Left forelimb (tissue), 1 donor: ENCODE data around the gene PHLDB2.
A peak's percentile ranks its signal among the peaks of the same experiment; 100 is the strongest.
"Not testable (repeated sequence)": the region's sequence is repeated elsewhere in the genome, so short reads cannot be mapped to it uniquely, and the experiment has no call there.

Experiments
- DNase-seq: peaks from one replicate; pipeline ENCODE4 v3.0.0-alpha.2; 2018; ENCODE audit warnings: low spot score

PHLDB2 gene

DNA sequence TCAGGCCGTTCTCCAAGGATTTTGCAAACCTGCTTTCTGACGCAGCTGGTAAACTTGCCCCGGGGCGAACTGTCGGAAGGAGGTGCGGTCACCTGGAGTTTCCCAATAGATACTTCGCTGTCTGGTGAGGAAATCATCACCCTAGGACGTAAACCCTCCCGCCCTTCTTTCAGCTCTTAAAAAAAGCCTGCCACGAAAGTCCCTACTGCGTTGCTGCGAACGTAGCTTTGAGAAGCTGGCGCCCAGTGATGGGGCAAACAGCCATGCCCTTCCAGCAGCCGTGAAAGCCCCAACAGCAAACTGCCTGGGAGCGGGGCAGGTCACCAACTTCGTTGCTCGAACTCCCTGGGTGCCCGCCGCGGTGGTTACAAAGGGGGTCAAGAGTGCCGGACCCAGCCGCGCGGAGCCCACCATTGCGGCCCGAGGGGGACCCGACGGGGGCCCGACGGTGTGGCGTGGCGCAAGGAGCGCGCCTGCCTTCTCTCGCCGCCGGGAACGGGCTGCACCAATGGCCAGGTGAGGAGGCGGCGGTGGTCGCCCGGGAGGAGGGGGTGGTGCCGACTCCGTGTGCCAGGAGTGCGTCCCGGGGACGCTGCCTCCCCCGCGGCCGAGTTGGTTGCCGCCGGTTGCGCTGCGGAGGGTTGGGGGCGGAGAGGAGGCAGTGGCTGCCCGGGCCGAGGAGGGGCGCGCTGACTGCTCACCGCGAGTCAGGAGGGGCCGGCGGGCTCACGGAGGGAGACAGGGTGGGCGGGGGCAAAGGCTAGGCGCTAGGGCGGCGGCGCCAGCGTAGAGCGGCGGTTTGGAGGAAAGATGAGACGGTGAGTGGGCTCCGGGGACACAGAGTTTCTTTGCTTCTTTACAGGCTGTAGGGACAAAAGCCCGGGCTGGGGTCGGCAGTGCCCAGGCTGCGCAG is at the start of gene PHLDB2:
PHLDB2 (plus strand) TSS at position 205 of the 913 bp plus-strand sequence. CDS start 24,813 bp downstream, outside the sequence.
- DNase-seq, result peak; percentile 88

GRCh38 chr3:111810909-111811308 is 48.2 kb upstream of the PHLDB2 start:
- DNase-seq, result no peak

- no peak for DNase-seq
Observed at GRCh38 chr3:111811811-111812210, 47.3 kb upstream of the PHLDB2 start.

GRCh38 chr3:111812701-111813100 is 46.4 kb upstream of the PHLDB2 start:
- DNase-seq, result no peak

DNA sequence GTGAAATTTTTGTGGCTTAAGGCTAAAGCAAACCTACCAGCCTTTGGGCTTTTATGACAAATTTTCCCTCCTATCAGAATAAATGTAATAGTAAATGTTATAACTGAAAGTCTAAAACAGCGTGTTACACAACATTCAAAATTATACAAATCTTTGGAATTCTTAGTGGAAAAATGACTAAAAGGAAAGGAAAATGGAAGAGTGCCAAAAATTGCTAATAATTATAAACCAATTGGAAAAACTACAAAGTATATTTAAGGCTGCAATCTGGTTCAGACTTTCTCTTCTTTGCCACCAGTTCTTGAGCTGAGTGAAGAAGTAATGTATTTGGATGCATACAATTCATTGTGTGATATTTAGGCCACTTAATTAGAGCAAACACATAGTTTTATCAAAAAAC is 45.6 kb upstream of the PHLDB2 start:
- no peak for DNase-seq

DNA sequence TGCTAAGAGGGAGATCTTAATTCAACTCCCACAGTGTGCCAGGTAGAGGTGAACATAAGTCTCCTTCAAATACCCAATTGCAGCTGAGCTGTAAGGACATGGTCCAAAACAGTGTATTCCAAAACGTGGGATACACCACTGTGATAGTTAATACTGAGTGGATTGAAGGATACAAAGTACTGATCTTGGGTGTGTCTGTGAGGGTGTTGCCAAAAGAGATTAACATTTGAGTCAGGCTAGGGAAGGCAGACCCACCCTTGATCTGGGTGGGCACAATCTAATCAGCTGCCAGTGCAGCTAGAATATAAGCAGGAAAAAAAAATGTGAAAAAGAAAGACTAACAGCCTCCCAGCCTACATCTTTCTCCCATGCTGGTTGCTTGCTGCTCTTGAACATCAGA is 45.1 kb upstream of the PHLDB2 start:
- no peak for DNase-seq

- not testable (repeated sequence) for DNase-seq
Observed at GRCh38 chr3:111816771-111817170, 42.3 kb upstream of the PHLDB2 start.

- no peak for DNase-seq
Observed at GRCh38 chr3:111819927-111820326, 39.1 kb upstream of the PHLDB2 start.

GRCh38 chr3:111820651-111821050 is 38.4 kb upstream of the PHLDB2 start:
- DNase-seq, result no peak

GRCh38 chr3:111821891-111822290 is 37.2 kb upstream of the PHLDB2 start:
- DNase-seq, result no peak

DNA sequence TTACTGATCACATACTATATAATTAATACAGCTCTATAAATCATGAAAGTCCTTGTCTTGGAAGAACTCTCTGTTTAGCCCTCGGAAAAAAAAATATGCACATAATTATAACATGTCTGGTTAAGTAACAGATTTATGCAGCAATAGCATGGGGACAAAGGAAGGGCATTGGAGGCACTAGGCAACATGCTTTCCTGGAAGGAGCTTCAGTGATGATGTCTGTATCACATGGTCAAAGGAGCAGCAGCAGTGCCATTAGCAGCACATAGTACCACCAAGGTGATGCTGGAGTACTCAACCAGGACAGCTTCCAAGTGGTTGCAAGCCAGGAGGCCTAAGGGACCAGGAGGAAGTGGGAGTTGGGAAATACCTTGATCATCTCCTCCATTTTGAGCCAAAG is 36.3 kb upstream of the PHLDB2 start:
- DNase-seq, result no peak

DNA sequence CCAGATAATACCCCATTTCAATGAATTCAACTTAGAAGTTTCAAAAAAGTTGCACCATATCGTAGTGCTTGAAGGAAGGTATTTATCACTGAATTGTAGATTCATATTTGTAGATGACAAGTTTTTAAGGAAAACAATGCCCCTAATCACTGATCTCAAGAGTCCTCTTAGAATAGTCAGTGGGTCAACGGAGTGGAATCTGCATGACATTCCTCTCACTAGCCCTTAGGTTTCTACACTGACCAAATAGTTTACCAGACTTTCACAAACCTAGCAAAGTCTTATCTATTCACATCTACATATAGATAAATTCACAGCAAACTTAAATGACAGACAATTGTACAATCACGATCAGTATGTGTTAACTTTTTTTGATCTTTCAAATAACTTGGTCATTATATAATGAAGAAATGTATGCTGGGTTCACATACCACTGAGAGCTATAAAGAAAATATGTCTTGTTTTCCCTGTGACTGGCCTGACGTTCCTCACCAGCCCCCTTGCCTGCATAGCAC is 35.7 kb upstream of the PHLDB2 start:
- DNase-seq, result no peak

- no peak for DNase-seq
Observed at GRCh38 chr3:111824351-111824750, 34.7 kb upstream of the PHLDB2 start.

DNA sequence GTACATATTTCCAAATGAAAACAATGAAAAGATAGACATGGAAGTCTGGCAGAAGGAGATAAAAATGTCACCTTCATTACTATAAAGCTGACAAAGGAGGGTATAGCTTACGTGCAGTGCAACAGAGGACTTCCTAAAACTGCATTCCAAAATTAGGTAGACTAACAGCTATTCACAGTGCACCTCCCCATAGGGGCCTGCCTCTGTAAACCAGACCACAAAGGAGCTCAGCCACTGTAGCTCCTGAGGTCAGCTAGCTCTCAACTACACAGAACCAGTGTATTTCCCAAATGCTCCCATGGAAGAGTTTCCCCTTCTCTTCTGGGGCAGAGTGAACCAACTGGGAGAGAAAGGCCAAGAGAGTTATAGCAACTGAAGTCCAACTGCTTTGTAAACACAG is 31.2 kb upstream of the PHLDB2 start:
- DNase-seq, result no peak

DNA sequence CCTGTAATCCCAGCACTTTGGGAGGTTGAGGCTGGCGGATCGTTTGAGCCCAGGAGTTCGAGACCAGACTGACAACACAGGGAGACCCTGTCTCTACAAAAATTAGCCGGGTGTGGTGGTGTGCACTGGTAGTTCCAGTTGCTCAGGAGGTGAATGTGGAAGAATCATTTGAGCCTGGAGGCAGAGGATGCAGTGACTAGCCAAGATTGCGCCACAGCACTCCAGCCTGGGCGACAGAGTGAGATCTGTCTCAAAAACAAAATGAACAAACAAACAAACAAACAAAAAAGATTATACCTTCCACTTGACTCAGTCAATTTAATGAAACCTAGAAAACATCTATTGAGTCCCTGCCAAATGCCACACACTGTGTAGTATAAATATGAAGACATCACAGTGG is 30.5 kb upstream of the PHLDB2 start:
- no peak for DNase-seq

GRCh38 chr3:111829023-111829422 is 30.0 kb upstream of the PHLDB2 start:
- no peak for DNase-seq

- no peak for DNase-seq
Observed at GRCh38 chr3:111831840-111832239, 27.2 kb upstream of the PHLDB2 start.

DNA sequence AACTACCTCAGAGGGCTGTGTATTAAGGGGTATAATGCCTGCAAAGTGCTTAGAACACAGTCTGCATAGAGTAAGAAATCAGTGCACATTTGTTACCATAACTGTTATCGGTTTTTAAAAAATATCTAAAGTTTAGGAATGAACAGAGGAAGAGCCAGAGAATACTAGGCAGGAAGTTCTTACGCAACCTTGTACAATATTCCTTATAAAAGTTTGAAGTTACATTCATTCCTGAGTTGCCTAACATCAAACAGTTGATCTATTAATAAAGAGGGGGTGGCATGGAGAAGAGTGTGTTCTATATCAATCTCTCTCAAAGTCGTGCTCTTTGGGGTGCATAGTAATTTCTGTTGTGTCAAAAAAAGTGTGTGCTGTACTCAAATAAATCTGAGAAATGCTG is 22.0 kb upstream of the PHLDB2 start:
- DNase-seq, result no peak

- DNase-seq, result no peak
Observed at GRCh38 chr3:111838133-111838532, 20.9 kb upstream of the PHLDB2 start.

DNA sequence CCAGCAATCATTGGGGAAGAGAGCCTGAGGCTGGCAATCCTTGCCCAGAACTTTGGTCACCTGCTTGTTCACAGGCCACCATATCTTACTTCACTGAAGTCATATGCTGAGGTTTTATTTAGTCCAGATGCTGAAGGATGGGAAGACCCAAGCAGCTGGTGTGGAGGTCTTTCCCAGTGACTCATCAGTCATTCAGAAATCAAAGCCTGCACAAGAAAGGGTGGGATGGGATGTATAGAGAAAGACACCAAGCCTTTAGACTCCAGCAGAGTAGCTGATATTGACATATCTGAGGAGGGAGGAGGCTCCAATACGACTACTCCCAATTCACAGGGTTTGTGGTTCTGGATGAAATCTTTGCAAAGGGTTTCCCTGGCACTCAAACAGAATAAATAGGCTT is 13.0 kb upstream of the PHLDB2 start:
- DNase-seq, result no peak

DNA sequence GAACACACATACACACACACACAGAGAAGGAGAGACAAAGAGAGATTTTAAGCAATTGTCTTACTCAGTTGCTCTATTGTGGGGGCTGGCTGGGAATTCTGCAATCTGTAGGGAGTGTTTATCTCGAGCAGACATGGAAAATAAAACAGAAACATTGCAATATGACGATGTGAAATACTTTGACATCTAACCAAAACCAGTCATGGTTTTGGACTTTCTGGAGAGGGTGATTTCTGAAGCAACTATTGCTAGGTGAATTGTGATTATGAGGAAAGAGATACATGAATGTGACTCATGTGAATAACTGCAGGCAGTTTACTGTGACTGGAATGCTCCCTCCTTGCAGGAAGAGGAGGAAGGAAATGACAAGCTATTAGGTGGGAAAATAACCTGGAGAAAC is 12.3 kb upstream of the PHLDB2 start:
- no peak for DNase-seq

GRCh38 chr3:111848283-111848682 is 10.8 kb upstream of the PHLDB2 start:
- no peak for DNase-seq

DNA sequence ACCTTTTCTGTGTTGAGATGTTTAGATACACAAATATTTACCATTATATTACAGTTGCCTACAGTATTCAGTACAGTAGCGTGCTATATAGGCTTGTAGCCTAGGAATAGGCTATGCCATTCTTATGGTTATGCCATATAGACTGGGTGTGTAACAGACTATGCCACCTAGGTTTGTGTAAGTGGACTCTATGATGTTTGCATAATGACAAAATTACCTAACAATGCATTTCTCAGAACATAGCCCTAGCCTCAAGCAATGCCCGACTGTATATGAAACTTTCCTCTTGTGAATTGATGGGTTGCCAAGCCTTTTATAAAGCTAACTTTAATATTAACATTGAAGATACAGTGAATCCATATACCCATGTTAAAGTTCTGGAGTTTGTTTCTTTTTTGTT is 10.3 kb upstream of the PHLDB2 start:
- no peak for DNase-seq

DNA sequence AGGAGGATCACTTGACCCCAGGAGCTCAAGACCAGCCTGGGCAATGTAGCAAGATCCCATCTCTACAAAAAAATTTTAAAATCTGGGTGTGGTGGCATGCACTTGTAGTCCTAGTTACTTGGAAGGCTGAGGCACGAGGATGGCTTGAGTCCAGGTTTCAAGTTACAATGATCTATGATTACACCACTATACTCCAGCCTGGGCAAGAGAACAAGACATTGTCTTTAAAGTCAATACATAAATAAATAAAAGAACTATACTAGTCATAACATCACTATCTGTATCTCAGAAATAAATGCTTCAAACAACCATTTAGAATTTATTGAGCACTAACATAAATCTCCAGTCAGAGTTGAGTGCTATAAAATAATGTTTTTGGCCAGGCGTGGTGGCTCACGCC is 8.5 kb upstream of the PHLDB2 start:
- DNase-seq, result no peak
